DMS79 treated with DMSO at 0.1 percent for 48 hours (cell line): Measurements from ENCODE around the gene TMEM236.

Source experiments
- DNase-seq: peaks from one replicate; lab custom pipeline; 2025; lab: John Stamatoyannopoulos, UW

The TMEM236 gene

DNA sequence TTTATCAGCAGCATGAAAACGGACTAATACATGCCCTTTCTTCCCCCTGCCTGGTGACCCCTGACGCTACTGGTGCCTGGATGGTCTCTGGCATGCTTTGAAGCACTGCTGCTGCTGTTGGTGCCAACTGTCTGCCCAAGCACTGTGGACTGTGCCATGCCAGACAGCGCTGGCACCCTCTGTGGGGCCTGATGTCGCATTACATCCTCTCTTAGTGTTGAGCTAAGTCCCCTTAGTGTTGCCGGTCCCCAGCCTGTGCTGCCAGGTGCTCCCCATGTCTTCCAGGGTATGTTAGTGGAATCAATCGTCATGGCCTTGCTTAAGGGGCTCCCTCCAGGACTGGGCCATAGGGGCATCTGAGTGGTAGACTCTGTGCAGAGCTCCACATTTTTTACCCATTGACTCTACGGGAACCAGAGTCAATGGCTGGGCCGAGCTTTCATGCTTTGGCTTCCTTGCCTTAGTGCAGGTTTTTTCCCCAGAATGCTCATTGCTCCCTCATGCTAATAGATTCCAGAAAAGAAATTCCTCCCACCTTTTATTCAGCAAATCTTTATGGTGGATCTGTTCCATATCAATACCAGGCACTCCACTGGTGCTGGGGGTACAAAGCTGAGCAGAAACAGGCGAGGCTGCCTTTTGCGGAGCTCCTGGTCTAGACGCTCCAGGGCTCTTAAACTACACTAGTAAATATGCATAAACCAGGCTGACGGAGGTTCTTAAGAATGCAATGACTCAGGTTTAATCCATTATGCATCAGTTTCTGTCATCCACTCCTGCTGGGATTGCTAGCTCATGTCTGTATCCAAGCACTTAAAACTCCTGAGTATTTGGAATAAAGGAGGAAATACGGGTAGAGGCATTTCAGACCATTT lies 35.3 kb downstream of the TMEM236 start:
- no peak for DNase-seq

DNA sequence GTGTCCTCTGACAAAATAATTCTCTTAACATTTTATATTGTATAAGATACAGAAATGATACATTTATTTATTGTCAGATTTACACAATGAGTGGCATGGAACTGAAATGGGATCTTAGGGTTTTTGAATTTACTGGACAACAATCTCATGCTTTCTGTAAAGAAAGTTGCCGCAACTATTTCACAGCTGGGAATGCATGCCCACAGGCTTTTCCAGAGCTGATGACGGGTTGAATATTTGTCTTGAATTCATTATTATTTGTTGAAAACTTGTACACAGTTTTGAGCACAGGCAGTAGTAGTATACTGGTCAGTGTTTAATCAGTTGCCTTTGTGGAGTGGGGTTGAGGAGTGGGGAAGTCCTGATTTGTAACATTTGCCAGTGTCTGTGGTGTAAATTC lies 36.6 kb downstream of the TMEM236 start:
- no peak for DNase-seq

DNA sequence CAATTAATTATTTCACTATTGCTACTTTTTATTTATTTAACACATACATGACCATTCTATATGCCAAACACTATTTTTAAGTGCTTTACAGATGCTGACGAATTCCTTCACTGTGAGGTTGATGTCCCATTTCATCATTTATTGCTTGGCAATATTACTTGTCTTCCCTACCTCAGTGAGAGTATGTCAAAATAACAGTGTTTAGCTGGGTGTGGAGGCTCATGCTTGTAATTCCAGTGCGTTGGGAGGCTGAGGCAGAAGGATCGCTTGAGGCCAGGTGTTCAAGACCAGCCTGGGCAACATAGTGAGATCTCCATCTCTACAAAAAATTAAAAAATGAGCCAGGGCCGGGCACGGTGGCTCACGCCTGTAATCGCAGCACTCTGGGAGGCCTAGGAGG lies 37.4 kb downstream of the TMEM236 start:
- no peak for DNase-seq

DNA sequence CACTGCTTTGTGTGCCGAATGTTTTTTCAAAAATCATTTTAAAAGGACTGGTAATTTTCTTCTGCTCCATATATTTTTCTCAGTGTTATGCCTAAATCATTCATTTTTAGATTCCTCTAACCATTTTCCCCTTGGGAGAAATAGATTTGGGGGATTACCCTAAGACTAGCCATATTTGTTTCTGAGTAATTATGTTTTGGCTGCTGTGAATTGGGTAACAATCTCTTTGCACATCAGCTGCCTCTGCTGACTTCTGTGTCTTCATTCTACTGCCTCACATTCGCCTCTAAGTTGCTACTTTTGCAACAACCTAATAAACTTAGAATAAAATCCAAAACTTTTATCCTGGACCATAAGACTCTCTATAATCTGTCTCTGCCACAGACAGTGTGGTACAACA lies 38.6 kb downstream of the TMEM236 start:
- no peak for DNase-seq

DNA sequence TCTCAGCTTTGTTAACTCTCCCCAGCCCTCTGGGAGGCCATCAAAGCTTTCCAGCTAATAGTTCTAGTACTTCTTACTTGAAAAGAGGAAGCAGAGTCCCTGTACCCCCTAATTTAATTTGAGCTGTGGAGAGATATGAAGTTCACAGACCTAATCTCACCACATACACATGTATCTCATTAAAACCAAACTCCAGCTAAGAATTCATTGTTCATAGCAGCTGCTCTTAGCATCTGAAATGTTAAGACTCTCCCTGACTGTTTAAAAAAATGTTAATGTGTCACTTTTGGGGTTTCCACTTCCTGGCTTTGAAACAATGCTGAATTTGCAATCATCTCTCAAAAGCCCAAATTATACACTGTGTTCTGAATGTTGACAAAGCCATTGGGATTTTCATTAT lies 41.0 kb downstream of the TMEM236 start:
- DNase-seq: no peak

DNA sequence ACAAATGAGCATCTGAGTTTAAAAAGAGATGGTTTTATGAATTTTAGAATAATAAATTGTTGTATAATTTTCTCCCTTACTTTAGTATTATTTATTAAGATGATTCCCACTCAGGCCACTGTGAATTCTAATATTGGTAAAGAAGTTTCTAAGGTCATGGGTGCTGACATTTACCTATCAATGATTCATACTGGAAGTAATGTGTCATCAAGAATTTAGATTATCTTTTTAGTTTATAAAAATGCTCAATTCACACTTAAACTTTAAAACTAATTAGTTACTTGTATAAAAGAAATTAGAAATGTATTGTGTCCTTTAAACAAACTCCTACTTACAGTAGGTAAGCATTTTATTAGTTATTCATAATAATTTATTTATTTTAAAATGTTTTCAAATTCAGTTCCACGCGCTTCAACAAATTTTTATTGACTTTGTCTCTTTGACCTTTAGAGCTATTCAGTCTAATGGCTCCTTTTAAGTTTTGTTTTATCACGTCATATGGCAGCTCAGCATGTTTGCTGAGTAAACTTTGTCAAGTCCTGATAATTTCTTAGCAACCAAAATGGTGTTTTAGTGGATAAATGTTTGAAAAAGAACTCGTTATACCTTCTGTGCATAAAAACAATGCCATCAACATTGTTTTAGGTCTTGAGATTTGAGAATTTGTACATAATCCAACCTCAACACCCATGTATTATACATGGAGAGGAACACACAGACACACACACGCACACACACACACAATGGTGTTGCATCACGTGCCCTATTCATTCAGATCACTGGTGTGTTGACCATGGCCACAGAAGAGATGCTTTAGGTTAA lies 42.0 kb downstream of the TMEM236 start:
- no peak for DNase-seq

DNA sequence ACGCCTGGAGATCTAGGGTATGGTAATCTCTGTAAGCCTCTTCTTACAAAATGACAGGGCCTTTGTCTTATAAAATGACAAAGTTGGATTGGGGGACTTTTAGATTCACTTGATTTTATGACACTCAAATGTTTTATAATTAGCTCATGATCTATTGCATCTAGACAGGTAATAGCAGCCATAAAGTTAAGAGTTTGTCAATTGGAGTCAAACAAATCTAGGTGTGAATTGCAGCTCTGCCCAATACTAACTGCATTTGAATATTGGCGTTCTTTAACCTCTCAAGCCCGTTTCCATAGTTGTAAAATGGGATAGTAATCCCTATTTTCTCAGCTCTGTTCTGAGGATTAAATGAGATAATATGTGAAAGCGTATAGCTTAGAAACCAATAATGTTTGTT lies 43.1 kb downstream of the TMEM236 start:
- DNase-seq: no peak

DNA sequence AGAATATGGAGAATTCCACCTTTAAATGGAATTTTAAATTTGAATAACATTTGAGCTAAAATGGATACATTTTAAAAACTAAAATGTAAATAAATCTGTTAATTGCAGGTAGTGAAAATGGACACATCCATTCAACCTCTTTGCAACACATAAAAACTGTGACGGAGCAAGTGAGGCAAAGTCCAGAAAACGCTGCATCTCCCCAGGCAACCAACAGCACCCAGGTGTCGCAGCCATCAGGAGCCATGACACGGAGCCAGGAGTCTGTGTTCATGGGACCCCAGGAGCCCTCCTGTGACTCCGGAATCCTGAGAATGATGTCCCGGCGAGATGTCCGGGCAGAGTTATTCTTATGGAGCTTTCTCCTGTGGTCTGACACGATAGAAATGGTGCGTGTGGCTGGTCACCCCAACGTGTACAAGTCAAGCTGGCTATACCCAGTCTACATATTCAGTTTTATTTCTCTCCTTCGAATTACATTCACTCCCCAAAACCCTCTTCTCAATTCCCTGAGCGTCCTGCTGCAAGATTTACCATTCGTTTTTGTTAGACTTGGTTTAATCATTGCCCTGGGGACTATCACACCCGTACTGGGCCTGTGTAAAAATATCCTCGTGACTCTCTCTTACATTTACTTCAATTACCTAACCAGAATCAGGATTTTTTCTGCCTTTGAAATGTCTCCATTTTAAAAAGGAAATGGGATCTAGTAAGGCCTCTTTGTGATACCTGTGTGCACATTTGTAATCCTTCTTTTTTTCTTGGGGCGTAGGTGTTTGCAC lies 44.0 kb downstream of the TMEM236 start:
- no peak for DNase-seq

DNA sequence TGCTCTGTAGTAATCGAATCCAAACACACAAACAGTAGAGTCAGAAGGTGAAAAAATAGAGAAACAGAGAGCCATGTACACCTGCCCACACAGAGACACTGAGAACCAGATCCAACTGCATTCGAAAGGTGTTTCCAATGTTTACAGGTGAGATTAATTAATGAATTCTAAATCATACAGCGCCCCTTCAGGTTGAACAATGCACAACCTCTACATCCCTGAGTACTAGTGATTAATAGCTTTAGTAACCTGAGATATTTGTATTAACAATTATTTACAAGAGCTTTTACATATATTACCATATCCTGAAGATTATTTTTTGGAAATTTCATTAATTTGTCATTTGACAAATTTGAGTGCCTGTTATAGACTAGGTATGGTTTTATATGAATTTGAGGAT lies 49.5 kb downstream of the TMEM236 start:
- DNase-seq: no peak

DNA sequence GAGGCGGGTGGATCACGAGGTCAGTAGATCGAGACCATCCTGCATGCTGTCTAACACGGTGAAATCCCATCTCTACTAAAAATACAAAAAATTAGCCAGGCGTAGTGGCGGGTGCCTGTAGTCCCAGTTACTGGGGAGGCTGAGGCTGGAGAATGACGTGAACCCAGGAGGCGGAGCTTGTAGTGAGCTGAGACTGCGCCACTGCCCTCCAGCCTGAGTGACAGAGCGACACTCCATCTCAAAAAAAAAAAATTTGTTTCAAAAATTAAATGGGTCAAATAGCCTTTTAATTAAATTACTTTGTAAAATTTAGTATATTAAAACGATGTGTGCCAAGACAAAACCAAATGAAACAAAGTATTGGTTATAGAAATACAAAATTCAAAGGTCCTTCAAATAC lies 50.3 kb downstream of the TMEM236 start:
- DNase-seq: no peak

DNA sequence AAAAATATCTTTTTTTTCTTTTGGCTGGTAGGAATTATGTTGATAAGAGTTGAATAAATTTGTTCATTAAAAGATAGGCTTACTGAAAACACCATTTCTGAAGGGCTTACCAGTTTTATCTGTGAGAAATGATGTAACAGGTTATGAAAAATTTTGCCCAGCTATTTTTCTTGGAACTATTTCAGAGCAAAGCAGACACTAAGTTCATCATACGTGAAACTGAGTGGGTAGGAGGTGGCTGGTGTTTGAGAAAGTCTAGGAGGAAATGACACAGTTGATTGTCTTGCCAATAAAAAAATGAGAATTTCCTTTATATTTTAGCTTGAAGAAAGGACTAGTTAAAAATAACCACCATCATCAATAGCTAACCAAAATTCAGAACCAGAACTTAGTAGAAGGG lies 51.0 kb downstream of the TMEM236 start:
- DNase-seq: no peak

DNA sequence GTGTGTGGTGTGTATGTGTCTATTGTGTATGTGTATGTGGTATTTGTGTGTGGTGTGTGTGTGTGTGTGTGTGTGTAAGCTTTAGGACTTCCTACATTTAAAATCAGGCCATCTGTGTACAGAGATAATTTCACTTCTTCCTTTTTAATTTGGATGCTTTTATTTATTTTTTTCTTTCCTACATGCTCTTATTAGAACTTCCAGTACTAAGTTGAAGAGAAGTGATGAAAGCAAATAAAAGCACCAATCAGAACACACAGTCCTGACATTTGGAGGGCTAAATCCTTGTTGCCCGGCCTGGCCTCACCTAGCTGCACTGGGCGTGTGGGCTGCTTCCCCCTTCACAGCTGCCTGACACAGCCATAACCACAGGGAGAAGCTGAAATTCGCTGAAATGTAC lies 53.3 kb downstream of the TMEM236 start:
- DNase-seq: no peak

DNA sequence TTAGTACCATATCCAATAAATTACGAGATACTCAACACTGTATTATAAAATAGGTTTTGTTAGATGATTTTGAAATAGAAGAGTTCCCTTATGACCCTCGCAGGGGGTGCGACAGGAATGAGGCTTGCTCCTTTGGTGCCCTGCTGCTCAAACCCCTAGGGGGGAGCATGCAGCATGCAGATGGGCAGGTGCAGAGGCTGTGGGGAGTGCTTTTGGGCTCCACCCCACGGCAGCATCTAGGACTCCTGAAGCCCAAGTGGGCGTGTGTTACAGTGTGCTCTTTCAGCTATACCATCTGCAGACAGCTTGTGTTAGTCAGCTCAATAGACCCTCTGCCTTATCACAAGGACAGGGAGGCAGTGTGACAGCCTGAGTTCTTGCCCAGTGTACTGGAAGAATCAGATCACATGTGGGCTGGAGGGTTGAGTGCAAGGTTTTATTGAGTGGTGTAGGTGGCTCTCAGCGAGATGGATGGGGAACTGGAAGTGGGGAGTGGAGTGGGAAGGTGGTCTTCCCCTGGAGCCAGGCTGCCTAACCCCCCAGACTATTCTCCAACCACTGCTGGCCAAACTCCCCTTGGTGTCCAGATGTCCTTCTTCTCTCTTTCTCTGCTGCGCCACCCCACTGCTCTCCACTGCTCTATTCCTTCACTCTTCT lies 54.0 kb downstream of the TMEM236 start:
- no peak for DNase-seq

DNA sequence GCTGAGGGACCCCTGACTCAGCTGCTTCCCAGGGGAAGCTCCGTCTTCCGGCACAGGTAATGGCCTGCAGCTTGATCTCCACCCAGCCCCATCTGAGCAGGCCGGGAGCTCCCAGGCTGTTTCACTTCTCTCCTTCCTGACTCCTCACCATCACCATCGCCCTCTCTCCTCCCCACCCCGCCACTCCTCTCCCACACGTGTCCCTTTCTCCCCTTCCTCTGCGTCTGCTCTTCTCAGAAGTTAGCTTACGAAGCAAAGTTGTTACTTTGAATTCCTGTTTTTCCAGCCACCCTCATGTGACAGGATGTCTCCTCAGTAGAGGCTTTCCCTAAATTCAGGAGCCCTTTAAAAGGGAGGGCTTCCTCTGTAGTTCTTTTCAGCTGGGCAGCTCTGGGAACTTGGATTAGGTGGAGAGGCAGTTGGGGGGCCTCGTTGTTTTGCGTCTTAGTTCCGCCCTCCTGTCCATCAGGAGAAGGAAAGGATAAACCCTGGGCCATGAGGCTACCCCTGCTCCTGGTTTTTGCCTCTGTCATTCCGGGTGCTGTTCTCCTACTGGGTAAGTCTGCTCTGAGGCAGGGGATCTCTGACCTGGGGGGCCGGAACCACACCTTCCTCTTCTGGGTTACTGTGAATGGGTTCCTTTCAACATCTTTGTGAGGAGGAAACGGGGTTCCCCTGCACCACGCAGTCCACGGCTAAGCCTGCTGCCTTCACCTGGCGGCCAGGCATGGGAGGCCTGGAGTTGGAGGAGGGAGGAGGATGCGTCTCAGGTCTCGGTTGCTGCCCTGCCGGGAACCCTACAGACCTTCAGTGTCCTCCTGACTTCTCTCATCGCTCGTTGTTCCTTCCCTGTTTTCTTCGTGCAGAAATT lies 57.2 kb downstream of the TMEM236 start, which contains the start of gene MRC1:
TSS of gene MRC1 (plus strand) at position 378 of the 871 bp plus-strand sequence. CDS start at position 496, 118 bp downstream.
- no peak for DNase-seq

DNA sequence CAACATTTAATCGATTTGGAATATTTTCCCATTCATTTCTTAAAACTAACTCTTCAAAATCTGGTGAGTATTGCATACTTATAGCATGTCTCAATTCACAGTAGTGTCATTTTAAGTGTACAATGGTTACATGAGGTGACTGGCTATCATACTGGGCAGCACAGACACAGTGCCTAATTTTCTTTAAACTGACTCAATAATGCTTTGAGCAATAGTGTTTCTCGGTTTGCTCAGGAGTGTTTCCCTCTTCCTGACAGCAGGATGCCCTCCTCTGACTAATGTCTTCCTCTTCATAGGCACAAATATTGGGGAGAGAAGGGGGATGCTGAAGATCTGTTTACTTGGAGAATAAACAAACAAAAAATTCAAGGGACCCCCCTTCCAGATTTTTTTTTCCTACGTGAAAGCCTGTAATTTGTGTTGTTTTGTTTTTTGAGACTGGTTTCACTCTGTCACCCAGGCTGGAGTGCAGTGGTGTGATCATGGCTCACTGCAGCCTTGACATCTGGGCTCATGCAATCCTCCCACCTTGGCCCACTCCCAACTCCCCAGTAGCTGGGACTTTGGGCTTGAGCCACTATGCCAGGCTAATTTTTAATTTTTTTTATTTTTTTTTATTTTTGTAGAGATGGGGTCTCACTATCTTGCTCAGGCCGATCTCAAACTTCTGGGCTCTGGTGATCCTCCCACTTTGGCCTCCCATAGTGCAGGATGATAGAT lies 59.3 kb downstream of the TMEM236 start:
- no peak for DNase-seq

DNA sequence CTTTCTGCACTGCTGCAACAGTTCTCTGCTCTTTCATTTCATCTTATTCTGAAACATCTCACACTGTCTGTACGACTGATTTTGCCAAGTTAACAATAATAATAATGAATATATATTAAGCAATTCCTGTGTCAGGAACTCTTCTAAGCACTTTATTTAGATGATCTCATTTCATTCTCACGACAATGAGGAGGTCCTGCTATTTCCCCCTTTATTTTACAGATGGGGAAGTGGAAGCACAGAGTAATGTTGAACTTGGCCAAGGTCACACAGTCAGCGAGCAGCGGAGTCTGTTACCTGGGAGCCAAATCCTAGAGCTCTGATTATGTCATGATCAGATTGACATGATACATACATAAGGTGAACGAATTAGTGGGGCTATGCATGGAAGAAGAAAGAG lies 63.0 kb downstream of the TMEM236 start:
- DNase-seq: no peak

DNA sequence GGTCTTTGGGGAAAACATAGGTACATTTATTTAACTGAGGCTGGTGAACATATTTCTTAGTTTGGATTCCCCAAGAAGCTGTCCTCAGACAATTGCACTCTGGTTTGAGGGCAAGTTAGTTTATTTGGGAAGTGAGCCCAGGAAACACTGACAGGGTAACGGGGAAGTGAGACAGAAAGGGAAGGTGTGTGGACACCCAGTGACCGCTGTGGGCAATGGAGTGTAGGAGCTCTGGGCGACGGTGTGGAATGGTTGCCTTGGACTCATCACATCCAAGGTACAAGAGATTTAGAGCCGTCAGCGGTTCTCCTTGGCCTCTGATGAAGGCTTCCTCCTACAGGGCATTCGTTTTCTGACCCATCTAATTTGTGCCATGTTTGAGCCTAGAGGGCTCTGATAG lies 64.2 kb downstream of the TMEM236 start:
- no peak for DNase-seq

DNA sequence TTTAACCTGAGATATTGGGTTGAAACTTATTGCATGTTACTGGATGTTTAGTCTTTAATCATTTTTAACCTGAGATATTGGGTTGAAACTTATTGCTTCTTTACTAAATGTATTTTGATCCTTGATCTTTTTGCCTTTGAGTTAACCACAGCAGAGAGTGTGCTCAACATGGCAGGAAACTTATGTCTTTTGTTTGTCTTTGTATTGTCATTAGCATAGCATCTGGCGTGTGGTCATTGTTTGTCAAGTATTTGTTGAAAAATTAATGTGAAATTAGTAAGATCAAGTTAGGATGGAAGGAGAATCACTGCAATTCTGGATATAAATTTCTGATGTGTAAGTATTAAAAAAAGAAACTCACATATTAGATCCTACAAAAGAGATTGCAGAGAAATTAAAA lies 65.3 kb downstream of the TMEM236 start:
- no peak for DNase-seq

DNA sequence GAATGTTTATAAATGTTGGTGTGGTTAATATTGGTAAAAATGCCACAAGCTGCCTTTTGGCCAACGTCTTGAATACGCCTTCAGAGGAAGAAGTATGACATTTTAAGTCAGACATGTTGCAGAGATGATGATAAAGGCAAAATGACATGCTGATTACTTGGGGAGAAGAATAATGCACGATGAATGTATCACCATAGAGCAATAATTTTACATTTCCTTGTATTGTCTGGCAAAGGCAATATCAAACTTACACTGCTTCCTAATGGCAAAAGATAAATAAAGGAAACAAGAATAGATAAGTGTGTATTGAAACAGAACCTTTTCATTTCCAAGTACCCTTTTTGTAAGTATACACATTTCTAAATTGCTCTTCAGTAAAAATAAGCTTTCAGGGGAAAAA lies 65.8 kb downstream of the TMEM236 start:
- no peak for DNase-seq

DNA sequence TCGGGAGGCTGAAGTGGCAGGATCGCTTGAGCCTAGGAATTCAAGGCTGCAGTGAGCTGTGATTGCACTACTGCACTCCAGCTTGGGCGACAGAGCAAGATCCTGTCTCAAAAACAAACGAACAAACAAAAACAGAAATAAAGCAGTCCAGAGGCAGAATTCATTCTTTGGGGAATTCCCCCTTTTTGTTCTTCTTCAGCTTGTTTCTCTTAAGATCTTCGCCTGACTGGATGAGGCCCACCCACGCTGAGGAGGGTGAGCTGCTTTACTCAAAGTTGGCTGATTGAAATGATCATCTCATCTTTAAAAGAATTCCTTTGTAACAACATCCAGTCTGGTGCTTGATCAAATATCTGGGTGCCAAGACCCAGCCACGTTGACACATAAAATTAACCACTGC lies 67.8 kb downstream of the TMEM236 start:
- no peak for DNase-seq
